ENCODE measurements around the gene DISC1.

The DISC1 gene

DNA sequence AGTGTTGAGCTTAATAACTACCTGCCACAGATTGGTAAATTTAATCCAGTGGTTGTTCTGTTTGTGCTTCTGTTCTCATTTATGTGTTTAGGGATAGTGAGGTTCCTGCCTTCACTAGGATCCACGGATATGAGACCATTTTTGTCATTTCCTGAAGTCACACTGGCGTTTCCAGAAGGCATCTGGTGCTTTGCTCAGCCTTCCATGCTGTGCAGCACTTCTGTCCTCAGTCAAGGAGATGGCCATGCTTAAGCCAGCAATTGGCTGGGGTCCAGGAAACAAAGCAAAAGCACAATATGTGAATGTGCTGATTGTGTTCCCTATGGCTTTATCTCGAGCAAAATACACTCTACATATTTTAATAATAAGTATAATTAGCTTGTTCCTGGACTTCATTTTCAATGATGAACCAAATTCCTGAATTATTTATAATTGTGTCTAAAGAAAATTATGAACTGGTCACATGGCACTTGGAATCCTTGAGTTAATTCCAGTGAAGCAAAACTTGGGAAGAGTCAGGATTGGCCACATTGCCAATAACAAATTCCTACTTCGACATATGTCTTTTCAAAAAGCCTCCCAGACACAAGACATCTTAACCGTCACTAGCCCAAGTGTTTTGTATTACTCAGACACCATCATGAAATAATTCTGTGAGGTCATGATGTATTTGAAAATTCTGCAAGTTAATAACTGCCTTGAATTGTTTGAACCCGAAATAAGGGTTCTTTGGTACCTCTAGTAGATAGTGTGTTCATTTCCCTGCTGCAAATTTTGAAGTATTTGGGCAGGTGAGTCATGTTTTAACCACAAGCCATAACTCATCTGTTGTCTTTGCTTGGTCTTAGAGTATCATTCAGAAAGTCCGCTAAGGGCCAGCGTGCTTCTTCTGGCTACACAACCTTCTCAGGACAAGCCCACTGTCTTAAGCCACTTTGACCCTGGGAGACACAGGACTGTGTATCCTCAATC is 412.4 kb downstream of the DISC1 start:
- DNase-seq (ENCODE audit: low read depth in 2 of 2): no peak

DNA sequence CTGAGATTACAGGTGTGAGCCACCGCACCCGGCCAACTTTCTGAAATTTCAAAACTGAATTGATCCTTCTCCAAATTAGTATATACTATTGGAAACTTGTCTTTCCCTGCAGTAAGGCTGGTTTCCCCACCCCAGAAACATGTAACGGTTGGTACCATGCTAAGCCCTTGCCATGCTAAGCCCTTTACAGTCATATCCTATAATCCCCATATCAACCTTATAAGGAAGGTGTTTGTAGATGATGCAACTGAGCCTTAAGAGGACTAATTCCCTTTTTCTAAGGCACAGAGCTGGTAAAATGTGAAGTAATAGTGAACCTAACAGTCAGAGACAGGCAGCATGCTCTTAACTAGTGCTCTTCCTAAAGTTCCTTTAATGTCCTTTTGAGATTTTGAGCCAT is 413.7 kb downstream of the DISC1 start:
- DNase-seq (ENCODE audit: low read depth in 2 of 2): no peak

DNA sequence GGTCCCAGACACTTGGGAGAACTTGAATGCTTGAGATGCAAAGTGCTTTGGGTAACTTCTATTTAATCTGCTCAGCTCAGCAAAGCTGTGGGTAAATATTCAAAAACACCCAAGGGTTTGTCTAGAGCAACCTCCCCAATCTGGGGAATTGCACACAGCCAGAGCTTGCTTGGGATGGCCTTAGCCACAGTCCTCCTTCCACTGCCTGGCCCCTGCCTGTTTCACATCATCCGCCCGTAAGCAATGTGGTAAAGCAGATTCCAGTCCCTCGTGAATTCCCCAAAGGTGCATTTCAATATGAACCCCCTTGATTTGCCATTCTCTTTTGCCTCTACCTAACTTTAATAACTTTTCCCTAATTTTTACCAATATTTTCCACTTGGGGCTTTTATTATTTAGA is 418.1 kb downstream of the DISC1 start:
- no peak for DNase-seq (ENCODE audit: low read depth in 2 of 2)

DNA sequence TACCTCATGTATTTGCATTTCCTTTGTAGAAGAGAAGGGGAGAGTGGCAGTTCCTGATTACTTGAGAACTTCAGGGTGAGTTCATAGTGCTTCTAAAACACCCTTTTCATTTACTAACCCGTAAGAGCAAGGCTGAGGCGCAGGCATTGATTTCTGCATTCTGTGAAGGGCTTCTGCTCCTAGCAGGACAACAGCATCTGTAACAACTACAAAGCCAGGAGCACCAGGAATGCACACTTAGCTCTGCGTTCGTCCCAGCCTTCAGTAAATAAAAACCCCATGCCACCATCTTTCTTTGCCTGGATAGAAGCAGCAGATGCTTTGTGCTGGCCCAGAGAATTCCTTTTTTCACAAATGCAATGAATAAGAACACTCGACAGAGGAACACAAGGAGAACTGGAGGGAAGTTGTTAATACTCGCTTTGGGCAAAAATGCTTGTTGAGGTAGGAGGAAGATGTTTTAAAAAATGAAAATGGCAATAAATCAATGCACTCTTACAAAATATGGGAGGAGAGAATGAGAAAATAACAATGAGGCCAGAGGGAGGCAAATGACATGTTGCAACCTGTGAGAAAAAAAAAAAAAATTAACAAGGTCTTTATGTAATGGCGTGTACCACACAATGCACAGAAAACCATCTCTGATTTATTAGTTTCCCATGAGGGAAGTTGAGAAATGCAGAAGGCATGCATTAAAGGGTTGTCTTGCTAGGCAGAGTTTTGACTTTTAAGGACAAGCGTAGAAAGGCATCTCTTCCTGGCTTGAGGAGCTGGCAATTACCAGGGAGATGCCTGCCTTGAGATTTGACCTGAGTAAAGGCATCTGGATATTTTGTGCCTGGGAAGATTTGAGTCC is 418.8 kb downstream of the DISC1 start:
- DNase-seq (ENCODE audit: low read depth in 2 of 2): no peak

DNA sequence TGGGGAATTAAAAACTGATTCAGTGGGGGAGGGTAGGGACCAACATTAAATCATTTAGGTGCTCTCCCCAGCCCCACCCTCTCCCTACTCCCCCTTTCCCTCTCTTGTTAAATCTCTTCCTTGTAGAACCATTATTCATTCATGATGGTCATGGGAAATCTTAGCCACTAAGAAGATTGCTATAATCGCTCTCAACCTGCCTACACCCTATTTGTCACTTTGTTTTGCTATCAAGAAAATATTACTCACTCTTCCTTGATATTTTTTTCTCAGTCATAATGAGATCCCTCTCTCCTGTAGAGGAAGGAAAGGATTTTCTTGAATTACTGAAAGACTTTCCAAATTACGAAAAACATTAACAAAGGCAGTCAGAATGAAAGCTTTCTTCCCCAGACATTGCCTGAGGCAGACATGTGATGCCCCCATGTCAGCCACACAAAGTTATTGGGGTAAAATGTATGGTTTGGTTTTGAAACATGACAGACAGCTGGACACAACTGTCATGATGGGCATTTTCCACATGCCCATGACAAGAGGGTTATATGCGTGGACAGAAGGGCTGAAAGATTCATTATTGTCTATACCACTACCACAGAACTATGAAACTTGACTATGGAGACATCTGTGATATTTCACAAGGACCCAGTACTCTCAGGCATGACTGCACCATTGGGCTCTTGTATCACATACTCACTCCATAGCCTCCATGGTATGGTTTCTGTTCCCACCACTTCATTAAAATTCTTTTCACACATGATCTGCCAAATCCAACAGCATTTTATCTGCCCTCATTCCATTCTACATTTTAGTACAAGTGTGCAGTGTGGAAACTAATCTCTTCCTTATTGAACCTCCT is 420.1 kb downstream of the DISC1 start:
- DNase-seq (ENCODE audit: low read depth in 2 of 2): no peak

DNA sequence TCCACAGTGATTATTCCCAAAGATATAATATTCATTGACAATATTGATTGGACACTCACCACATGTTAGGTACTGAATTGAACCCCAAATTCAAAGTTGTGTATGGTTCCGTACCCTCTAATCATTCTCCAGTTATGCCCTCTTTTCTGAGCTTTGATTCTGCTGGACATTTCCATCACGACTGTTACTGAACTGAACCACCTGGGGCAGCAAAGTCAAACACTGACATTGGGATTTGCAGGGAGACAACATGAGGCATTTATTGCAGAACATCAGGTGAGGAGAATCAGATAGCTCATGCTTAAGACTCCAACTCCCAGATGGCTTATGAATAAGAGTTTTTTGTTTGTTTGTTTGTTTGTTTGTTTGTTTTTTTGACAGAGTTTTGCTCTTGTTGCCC is 420.9 kb downstream of the DISC1 start:
- no peak for DNase-seq (ENCODE audit: low read depth in 2 of 2)

DNA sequence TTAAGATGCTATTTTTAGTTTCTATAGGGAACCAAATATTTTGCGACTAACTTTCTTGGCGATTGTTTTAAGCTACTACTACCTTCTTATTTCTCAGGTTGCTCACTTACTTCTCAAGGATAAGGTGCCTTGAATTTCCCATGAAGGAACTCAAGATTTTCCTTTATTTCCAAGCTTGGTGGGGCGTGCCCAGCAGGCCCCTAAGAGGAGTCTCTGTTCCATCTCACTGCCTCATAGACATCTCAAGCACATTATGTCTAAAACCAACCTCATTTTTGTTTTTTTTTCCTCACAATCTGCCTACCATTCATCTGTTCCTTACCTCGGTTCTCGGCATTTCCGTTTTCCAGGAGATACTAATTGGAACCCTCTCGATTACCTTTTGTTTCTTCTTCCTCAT is 421.9 kb downstream of the DISC1 start:
- DNase-seq (ENCODE audit: low read depth in 2 of 2): no peak

DNA sequence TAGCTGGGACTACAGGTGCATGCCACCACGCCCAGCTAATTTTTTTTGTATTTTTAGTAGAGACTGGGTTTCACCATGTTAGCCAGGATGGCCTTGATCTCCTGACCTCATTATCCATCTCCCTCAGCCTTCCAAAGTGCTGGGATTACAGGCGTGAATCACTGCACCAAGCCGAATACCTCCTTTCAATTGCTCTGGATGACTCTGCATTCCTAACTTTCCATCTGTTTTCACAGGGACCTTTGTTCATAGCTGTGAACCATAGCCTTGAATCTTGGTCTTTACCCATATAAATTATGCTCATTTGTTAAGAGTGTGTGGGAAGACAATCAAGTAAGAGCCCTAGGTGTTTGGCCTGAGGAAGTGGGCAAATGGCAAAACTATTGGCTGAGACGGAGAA is 422.7 kb downstream of the DISC1 start:
- DNase-seq (ENCODE audit: low read depth in 2 of 2): no peak

DNA sequence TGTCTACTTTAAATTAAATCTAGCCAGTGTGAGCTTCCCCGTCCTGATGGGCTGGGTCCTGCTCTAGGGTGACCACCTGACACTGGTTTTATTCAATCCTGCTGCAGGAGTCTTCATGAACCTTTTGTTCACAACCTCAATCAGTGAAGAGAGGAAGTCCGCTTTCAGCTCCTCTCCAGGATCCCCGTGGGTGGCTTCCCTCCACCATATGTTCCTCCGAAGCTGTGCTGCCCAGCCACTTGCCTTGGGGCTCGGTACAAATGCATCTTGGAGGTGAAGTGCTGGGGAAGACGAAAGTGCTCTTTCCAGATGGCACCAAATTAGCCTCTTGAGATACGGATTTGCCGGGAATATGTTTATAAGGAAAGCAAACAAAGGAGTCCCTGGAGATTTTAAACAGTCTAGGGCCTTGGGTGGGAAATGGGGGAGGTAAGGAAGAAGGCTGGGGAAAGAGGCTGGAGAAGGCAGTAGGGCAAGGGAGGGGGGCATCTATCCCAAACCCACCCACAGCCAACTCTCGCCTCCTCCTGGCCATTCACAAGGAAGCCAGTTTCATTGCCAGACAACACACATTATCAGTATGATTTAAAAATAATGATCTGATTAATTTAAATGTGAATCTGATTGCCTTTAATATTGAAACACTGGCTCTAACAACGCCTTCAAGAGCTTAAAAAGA is 430.8 kb downstream of the DISC1 start:
- DNase-seq (ENCODE audit: low read depth in 2 of 2): no peak

DNA sequence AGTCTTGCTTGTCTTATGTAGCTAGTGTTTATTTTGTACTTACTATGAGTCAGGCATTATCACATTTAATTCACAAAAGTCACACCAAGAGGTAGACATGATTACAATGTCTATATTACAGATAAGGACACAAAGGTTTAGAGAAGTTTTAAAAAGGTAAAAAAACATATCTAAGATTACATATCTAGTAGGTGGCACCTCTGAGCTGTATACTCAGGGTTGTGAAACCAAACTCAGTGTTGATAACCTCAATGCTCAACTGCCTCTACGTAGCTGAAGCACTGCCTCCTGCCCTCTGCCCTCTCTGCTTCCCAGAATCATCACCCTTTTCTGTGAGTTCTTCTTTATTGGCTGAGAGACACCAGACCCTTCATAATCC is 431.3 kb downstream of the DISC1 start:
- DNase-seq (ENCODE audit: low read depth in 2 of 2): no peak

DNA sequence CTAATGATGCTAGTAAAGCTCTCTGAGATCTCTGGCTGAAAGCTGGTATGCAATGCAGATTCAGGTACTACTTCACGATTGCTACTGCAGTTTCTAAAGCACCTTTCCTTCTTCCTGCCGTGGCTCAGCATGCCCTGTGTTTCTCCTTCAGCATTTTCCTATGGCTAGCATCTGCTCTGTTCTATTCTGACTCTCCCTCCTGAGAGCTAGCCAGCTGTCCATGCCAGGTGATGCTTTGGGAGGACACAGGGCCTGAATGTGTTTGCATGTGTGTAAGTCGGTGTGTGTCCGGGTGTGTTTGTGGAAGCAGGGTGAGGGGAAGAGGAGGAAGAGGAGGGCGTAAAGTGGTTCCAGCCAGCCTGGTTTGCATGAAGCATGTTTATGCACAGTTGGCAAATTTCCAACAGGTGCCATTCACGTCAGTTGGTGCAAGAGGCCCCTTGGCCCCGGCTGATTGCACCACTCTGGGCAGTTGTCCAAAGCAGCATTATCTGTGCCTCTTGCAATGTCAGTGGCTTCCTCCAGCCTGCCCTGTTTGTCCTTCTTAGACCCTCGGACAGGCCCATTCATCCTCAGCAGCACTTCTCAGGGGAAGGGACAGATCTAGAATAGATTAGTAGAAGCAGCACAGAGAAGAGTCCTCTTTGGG is 433.3 kb downstream of the DISC1 start:
- no peak for DNase-seq (ENCODE audit: low read depth in 2 of 2)

DNA sequence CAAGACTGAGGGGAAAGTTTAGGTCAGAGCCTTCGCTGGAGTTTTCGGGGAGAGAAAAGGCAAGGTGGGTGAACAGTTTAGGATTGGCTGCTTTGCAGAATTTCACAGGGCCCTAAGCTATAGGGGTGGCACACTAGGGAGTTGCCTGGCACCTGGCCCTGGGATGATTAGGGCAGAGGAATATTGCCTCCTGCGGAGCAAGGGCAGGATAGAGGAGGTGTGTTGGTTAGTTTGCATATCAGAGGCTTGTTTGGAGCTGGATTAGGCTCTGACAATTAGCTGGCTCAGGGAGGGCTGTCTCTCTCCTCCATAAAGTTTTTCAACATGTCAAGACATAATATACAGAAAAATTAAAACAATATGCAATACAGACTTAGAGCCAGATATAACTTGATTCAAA is 436.4 kb downstream of the DISC1 start:
- DNase-seq (ENCODE audit: low read depth in 2 of 2): no peak

DNA sequence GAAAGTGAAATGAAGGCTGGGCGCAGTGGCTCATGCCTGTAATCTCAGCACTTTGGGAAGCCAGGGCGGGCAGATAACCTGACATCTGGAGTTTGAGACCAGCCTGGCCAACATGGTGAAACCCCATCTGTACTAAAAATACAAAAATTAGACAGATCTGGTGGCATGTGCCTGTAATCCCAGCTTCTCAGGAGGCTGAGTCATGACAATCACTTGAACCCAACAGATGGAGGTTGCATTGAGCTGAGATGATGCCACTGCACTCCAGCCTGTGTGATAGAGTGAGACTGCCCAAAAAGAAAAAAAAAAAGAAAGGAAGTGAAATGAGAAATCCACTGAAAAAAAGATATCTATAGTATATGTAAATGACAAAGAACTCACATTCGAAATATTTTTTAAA is 439.9 kb downstream of the DISC1 start:
- DNase-seq (ENCODE audit: low read depth in 2 of 2): no peak

DNA sequence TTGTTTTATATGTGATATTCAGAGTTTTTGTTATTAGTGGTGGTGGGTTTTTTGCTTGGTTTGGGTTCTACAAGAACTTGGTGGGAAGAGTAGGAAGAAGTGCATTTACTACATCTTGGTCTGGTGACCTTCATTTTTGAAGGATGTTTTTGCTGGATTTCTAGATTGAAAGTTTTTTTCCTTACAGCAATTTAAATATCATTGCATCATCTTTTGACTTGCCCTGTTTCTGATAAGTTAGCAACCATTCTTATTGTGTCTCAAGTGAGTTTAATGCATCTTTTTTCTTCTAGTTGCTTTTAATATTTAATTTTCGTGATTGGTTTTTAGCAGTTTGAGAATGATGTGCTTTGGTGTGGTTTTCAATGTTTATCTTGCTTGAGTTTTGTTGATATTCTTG is 447.7 kb downstream of the DISC1 start:
- no peak for DNase-seq (ENCODE audit: low read depth in 2 of 2)

DNA sequence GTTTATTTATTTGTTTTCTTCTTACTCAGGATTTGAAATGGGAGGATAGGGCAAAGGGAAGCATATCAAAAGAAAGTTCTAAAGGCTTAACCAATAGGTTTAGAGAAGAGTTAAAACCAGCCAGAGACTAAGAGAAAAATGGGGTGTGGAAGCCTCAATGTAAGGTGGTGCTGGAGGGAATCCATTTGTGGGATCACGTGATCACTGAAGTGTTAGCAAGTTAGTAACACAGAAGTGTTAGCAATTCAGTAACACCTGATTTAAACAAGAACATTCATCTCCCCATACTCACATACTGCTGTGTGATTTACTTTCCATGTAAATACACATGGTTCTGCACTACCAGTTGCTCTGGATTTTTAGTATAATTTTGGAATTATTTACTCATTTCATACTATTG is 451.2 kb downstream of the DISC1 start:
- DNase-seq (ENCODE audit: low read depth in 2 of 2): no peak

DNA sequence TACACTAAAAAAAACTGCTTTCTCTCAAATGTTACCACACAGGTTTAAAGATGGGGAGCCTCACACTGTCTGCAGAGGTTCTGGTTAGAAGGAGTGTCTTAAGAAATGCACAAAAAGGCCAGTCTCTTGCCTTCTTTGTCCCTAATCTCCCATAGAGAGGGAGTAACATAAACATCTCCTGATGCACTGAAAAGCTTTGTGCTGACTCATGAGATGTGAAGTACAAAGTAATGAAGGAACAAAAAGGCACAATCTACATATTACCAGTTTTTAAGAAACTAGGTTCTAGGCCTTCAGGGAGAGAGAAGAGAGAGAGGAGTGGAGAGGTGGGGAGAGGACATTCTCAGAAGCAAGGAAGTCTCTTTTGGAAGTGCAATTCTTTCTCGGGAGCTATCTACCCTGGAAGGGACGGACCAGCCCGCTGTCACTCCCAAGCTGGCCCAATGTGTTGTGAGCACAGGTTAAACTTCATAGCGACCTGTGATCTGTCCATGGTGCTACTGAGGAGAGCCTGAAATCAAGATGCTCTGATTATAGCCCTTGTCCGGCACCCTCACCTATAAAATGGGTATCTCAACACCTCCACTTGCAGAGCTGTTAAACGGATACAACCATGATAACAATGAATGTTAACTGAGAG is 458.1 kb downstream of the DISC1 start:
- DNase-seq (ENCODE audit: low read depth in 2 of 2): no peak

DNA sequence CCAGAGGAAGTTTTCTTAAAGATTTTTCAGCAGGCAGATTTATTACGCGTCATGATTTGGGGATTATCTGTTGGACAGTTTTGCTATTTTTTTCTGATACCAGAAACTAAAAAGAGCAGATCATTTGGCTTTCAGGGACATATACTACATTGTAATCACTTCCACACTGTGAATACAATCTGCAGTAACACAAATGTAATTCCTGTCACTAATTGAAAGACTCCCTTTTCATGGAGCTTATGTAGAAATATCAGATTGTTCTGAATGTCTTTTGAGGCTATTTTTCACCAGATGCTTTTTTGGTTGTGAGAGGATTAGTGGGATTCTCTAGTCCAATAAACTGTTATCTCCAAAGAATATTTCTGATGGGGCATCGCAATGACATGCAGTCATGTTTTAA is 464.2 kb downstream of the DISC1 start:
- no peak for DNase-seq (ENCODE audit: low read depth in 2 of 2)

Data from stimulated activated CD4-positive, alpha-beta T cell treated with anti-CD3 and anti-CD28 coated beads, Interleukin-15, amount 100 ng/mL, for 48 hours (primary cell).